GM21390 (cell line): ENCODE results near the gene IL11.
A peak's percentile ranks its signal among the peaks of the same experiment; 100 is the strongest.

Experiments used
- ATAC-seq: cut with Tn5 transposase; IDR thresholded peaks from one replicate; pipeline ENCODE4 v1.9.1; 2021; ENCODE audit not compliant: unreplicated experiment

IL11 gene

GRCh38 chr19:55391702-55392615, 21.7 kb upstream of the IL11 start:
- no peak for ATAC-seq

GRCh38 chr19:55391191-55391670, 21.0 kb upstream of the IL11 start:
- ATAC-seq, result no peak

- ATAC-seq, result no peak
Observed at GRCh38 chr19:55390461-55390880, 20.2 kb upstream of the IL11 start.

GRCh38 chr19:55389386-55390317, 19.4 kb upstream of the IL11 start:
- no peak for ATAC-seq

- no peak for ATAC-seq
Observed at GRCh38 chr19:55387736-55388497, 17.7 kb upstream of the IL11 start.

GRCh38 chr19:55386493-55386971, 16.3 kb upstream of the IL11 start:
- no peak for ATAC-seq

- peak; percentile 55 for ATAC-seq
Observed at GRCh38 chr19:55385724-55386492, 15.6 kb upstream of the IL11 start, which contains the start of gene RPL28. TSS of gene RPL28 (plus strand) at chr19:55385932. CDS start at chr19:55386358, 426 bp downstream.

GRCh38 chr19:55384920-55385723, 14.9 kb upstream of the IL11 start:
- peak; percentile 49 for ATAC-seq

GRCh38 chr19:55384131-55384919, 14.1 kb upstream of the IL11 start, which contains the start of gene TMEM238:
TSS of gene TMEM238 (minus strand) at chr19:55384292. CDS start at chr19:55384259, 33 bp downstream.
- ATAC-seq, result no peak

- no peak for ATAC-seq
Observed at GRCh38 chr19:55383279-55384130, 13.2 kb upstream of the IL11 start.

GRCh38 chr19:55382522-55383054, 12.3 kb upstream of the IL11 start:
- ATAC-seq, result no peak

GRCh38 chr19:55382013-55382412, 11.8 kb upstream of the IL11 start:
- ATAC-seq, result no peak

- ATAC-seq, result no peak
Observed at GRCh38 chr19:55379174-55379573, 8.9 kb upstream of the IL11 start.

GRCh38 chr19:55377356-55378131, 7.3 kb upstream of the IL11 start:
- no peak for ATAC-seq

- ATAC-seq, result no peak
Observed at GRCh38 chr19:55376241-55376933, 6.1 kb upstream of the IL11 start, which contains the start of gene TMEM190. TSS of gene TMEM190 (plus strand) at chr19:55376826. CDS start at chr19:55376854, 28 bp downstream.
